Activated naive CD4-positive, alpha-beta T cell treated with anti-CD3 and anti-CD28 coated beads, Interleukin-2, amount 50 U/mL, for 16 hours (primary cell): ENCODE data around the gene MIGA1.
"Not testable (repeated sequence)": the region's sequence is repeated elsewhere in the genome, so short reads cannot be mapped to it uniquely, and the experiment has no call there.

Source experiments
- DNase-seq: peaks from one replicate; pipeline ENCODE4 v3.0.0-alpha.2; 2020

MIGA1 gene

DNA sequence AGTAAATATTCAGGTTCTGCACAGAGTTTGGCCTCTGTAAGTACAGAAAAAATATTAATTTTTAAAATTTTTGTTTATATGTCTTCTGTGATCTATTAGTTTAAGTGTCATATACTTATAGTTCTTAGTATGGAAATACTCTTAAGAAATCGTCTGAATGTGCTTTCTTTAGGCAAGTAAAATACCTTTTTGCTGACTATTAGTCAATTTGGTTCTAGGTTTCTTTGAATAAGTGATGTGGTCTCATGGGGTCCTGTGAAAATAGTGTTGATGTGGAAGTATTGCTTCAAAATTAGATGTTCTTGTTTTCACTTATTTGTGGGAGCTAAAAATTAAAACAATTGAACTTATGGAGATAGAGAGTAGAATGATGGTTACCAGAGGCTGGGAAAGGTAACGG is 23.9 kb downstream of the MIGA1 start:
- DNase-seq, result no peak

GRCh38 chr1:77809787-77810462 is 30.5 kb downstream of the MIGA1 start:
- DNase-seq, result not testable (repeated sequence)

DNA sequence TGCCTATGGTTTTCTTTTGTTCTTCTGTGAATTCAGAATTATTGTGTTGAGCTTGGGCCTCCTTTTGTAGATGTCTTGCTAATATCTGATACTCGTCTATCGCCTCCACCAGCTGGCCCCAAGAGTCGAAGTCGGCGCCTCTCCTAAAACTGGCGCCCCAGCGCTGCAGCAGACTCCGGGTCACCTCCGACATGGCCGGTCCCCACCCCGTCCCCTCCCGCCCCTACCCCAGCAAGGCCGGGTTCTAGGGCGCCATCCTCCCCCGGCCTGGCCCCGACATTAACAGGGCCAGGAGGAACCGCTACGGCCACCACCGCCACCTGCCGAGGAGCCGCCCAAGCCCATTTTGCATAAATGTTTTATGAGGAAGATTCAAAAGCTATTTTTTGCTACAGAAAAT is 32.1 kb downstream of the MIGA1 start:
- not testable (repeated sequence) for DNase-seq

GRCh38 chr1:77817368-77818209 is 38.1 kb downstream of the MIGA1 start:
- DNase-seq, result no peak

GRCh38 chr1:77820121-77820520 is 40.7 kb downstream of the MIGA1 start:
- DNase-seq, result no peak

- DNase-seq, result no peak
Observed at GRCh38 chr1:77824079-77824478, 44.6 kb downstream of the MIGA1 start.

DNA sequence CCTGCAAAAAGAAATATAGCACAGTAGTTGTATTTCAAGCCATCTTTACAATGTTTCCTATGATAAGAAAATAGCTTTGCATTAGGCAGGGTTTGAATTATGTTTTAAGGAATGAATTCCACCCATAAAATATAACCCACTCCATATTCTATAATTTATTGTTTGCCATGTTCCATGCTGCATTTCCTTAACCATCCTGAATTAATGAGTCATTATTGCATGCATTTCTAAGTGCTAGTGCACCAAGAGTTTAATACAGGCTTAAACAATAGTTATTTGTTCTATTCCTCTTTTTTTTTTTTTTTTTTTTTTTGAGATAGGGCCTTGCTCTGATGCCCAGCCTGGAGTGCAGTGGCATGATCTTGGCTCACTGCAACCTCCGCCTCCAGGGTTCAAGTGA is 45.2 kb downstream of the MIGA1 start:
- no peak for DNase-seq

DNA sequence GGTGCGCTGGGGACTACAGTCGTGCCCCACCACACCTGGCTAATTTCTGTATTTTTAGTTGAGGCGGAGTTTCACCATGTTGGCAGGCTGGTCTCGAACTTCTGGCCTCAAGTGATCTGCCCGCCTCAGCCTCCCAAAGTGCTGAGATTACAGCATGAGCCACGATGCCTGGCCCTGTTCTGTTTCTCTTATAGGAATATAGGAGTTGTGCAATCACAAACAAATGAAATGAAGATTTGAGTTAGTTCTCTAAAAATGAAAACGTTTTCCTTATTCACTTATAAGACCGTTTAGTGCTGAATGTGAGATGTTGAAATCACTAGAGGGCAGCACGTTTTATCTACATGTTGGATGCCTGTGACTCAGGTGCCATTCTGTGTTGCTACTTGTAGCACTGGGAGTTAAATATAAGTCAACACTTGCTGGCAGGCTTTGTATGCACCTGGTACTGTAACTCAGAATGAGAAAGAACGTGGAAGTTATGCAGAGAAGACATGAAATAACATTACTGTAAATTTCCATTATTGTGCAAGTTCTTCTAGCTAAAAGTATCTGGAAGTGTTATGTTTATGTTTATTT is 45.8 kb downstream of the MIGA1 start:
- no peak for DNase-seq

GRCh38 chr1:77826851-77827250 is 47.4 kb downstream of the MIGA1 start:
- DNase-seq, result not testable (repeated sequence)

DNA sequence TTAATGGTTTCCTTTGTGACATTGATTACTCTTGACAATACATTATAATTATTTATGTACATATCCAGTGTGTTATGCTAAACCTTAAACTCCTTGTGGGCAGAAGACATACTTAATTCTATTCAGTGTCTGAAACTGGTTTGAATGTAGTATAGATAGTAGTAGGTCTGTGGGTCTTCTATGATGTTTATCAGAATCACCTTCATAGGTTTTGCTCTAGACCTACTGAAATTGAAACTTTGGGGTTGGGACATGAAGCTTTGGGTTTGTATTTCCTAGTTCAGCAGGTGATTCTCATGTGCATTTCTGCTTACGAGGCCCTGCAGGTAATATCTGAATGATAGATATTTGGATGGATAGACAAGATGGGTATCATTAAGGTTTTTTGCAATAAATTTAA is 48.6 kb downstream of the MIGA1 start:
- no peak for DNase-seq

GRCh38 chr1:77829851-77830250 is 50.4 kb downstream of the MIGA1 start:
- no peak for DNase-seq

GRCh38 chr1:77830946-77831345 is 51.5 kb downstream of the MIGA1 start:
- DNase-seq, result no peak

- no peak for DNase-seq
Observed at GRCh38 chr1:77831566-77831965, 52.1 kb downstream of the MIGA1 start.

DNA sequence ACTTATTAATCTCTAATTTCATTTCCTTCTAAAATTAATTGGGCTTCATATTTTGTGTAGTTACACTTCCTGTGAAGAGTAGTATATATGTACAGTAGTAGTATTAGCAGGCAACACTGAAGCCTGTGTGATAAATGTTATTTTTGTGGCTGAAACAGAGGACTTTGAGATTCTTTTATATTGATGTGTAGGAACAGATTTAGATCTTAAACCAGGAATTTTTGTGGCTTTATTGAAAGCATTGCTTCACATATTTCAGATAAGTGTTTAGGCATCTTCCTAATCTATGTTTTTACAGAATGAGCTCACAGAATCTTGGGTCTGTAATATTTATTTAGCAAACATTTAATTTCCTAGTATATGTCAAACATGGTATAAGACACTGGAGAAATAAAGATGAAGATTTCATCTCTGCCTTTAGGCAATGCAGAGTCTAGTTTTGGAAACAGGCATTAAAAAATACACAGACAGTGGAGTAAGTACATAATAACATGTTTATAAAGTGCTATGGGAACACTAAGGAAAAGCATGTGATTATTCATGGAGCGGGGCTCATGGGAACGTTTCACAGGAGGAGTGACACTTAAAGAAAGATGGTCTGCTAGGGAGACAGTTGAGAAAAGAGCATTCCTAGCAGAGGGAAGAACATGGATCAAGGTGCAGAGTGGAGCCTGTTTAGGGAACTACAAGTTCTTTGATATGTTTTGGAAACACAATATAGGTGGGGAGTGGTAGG is 52.7 kb downstream of the MIGA1 start:
- no peak for DNase-seq

GRCh38 chr1:77832901-77833300 is 53.5 kb downstream of the MIGA1 start:
- no peak for DNase-seq

DNA sequence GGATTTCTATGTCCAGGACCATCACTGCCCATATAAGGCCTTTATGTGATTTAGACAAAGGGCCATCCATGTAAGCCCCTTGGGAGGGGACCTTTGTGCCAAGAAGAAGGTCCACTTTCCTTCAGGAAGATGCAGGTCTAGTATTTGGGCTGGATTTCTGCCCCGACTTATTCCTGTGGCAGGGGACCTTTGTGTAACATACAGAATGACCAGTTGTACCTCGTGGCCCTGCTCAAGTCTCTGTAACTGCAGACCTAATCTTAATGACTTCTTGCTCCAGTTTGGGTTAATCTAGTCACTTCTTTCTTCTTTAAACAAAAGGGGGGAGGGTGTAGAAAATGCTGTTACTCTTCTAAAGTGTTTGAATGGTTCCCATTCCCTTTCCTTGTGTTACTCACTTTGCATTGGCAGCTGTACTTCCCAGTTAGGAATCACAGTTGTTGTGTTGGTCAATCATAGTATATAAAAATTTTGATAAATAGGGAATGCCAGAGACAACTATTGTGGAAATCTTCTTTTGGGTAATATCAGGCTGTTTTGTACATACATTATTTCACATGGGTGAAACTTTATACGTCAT is 54.2 kb downstream of the MIGA1 start:
- DNase-seq, result no peak

- DNase-seq, result no peak
Observed at GRCh38 chr1:77834771-77835334, 55.4 kb downstream of the MIGA1 start.

- no peak for DNase-seq
Observed at GRCh38 chr1:77841574-77841973, 62.1 kb downstream of the MIGA1 start.

- no peak for DNase-seq
Observed at GRCh38 chr1:77845951-77846350, 66.5 kb downstream of the MIGA1 start.

DNA sequence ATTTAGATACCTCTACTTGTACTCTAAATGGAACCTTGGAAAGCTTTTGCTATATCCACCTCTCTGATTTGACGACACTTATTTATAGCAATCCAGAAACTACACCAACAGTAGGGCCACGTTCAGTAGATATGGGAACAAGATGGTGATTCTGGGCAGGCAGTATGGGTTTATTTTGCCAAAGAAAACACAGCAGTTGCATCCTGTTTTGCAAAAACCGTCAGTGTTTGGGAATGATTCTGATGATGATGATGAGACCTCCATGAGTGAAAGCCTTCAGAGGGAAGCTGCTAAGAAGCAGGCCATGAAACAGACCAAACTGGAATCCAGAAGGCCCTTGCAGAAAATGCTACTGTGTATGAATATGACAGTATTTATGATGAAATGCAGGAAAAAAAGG is 67.5 kb downstream of the MIGA1 start:
- no peak for DNase-seq

DNA sequence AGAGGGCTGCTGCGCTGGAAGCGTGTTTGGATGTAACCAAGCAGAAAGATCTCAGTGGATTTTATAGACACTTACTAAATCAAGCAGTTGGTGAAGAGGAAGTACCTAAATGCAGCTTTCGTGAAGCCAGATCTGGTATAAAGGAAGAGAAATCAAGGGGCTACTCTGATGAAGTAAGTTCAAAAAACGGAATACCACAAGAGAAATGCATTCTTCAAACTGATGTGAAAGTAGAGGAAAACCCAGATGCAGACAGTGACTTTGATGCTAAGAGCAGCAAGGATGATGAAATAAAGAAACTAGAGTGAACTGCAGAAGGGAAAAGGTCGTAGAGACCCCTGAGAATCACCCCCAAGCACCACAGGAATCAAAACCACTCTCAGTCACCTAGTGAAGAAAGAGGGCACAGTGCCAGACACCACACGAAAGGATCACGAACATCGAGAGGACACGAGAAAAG is 68.2 kb downstream of the MIGA1 start:
- no peak for DNase-seq

GRCh38 chr1:77850082-77850481 is 70.6 kb downstream of the MIGA1 start:
- DNase-seq, result no peak

DNA sequence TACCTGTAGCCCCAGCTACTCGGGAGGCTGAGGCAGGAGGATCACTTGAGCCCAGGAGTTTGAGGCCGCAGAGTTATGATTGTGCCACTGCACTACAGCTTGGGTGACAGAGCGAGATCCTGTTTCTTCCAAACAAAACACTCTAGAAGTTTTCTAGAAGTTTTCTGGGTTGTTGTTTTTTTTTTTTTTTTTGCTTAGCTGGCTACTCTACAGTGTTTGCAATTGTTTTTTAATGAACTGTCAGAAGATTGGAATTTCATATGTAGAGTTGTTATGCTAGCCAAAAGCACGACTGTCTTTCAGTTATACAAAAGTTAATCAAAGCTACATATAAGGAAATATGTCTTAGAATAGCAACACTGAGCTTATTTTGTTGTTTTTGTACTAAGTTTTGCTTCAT is 78.1 kb downstream of the MIGA1 start:
- DNase-seq, result no peak
